SK-N-SH treated with all-trans-retinoic acid at 6 μM for 48 hours (cell line): ENCODE results near the gene GALNT1.

Experiments
- ATAC-seq: fragments of 200-7000 bp; cut with Tn5 transposase; 3 replicates; pipeline ENCODE4 v1.9.1; 2020; ENCODE audit warnings: mild to moderate bottlenecking, moderate library complexity
- ARNTL ChIP-seq: fragments of 450-650 bp; formaldehyde crosslinking; IDR thresholded peaks from 2 replicates; pipeline ENCODE4 v1.5.0; 2020; ENCODE audit warnings: low read depth, mild to moderate bottlenecking, moderate library complexity, borderline replicate concordance
- BACH2 ChIP-seq: fragments of 250-450 bp; sonication (Bioruptor Pico); IDR thresholded peaks from 2 replicates; pipeline ENCODE4 v1.9.0; 2021; ENCODE audit warnings: mild to moderate bottlenecking, borderline replicate concordance
- CREB5 ChIP-seq: fragments of 250-450 bp; sonication (Bioruptor Pico); IDR thresholded peaks from 2 replicates; pipeline ENCODE4 v1.5.1; 2020; ENCODE audit warnings: low read depth, mild to moderate bottlenecking, moderate library complexity
- CSDC2 ChIP-seq: fragments of 250-450 bp; sonication (Bioruptor Pico); IDR thresholded peaks from 2 replicates; pipeline ENCODE4 v1.5.0; 2020; ENCODE audit warnings: mild to moderate bottlenecking, moderate library complexity
- ESRRG ChIP-seq: fragments of 250-450 bp; sonication (Bioruptor Pico); IDR thresholded peaks from 2 replicates; pipeline ENCODE4 v1.6.1; 2021; ENCODE audit warnings: mild to moderate bottlenecking
- GLIS3 ChIP-seq: fragments of 250-450 bp; sonication (Bioruptor Pico); IDR thresholded peaks from 2 replicates; pipeline ENCODE4 v1.5.0; 2020; ENCODE audit warnings: mild to moderate bottlenecking, moderate library complexity
- ISL1 ChIP-seq: fragments of 250-450 bp; sonication (Bioruptor Pico); IDR thresholded peaks from 2 replicates; pipeline ENCODE4 v2.1.2; 2022; ENCODE audit warnings: mild to moderate bottlenecking, moderate library complexity
- OSR1 ChIP-seq: fragments of 250-450 bp; sonication (Bioruptor Pico); IDR thresholded peaks from 2 replicates; pipeline ENCODE4 v1.8.0; 2022; ENCODE audit warnings: moderate library complexity, mild to moderate bottlenecking, inconsistent platforms
- PATZ1 ChIP-seq: fragments of 250-450 bp; sonication (Bioruptor Pico); IDR thresholded peaks from 2 replicates; pipeline ENCODE4 v1.8.0; 2020; ENCODE audit warnings: mild to moderate bottlenecking, moderate library complexity, borderline replicate concordance
- PPARA ChIP-seq: fragments of 250-450 bp; sonication (Bioruptor Pico); IDR thresholded peaks from 2 replicates; pipeline ENCODE4 v1.5.0; 2020; ENCODE audit warnings: mild to moderate bottlenecking, borderline replicate concordance
- RARB ChIP-seq: fragments of 250-450 bp; sonication (Bioruptor Pico); IDR thresholded peaks from 2 replicates; pipeline ENCODE4 v1.8.0; 2021; ENCODE audit warnings: mild to moderate bottlenecking, moderate library complexity
- SNAI2 ChIP-seq: fragments of 250-450 bp; sonication (Bioruptor Pico); IDR thresholded peaks from 2 replicates; pipeline ENCODE4 v1.5.0; 2020; ENCODE audit warnings: mild to moderate bottlenecking, moderate library complexity
- TCF4 ChIP-seq: fragments of 250-450 bp; sonication (Bioruptor Pico); IDR thresholded peaks from 2 replicates; pipeline ENCODE4 v1.8.0; 2021; ENCODE audit warnings: mild to moderate bottlenecking, moderate library complexity, borderline replicate concordance
- ZC3H10 ChIP-seq: fragments of 250-450 bp; sonication (Bioruptor Pico); IDR thresholded peaks from 2 replicates; pipeline ENCODE4 v1.5.1; 2021; ENCODE audit warnings: mild to moderate bottlenecking, moderate library complexity
- ZFP3 ChIP-seq: fragments of 250-450 bp; sonication (Bioruptor Pico); IDR thresholded peaks from 2 replicates; pipeline ENCODE4 v1.5.0; 2020; ENCODE audit warnings: mild to moderate bottlenecking, moderate library complexity
- ZFP30 ChIP-seq: fragments of 450-650 bp; formaldehyde crosslinking; IDR thresholded peaks from 2 replicates; pipeline ENCODE4 v1.5.0; 2022; ENCODE audit warnings: mild to moderate bottlenecking, moderate library complexity
- ZNF70 ChIP-seq: fragments of 450-650 bp; formaldehyde crosslinking; IDR thresholded peaks from 2 replicates; pipeline ENCODE4 v1.5.0; 2020; ENCODE audit warnings: mild to moderate bottlenecking, moderate library complexity
- ZNF8 ChIP-seq: fragments of 450-650 bp; formaldehyde crosslinking; IDR thresholded peaks from 2 replicates; pipeline ENCODE4 v1.5.0; 2020; ENCODE audit warnings: mild to moderate bottlenecking, moderate library complexity
- TF ChIP-seq, protein P1 (sequence below): fragments of 250-450 bp; sonication (Bioruptor Pico); IDR thresholded peaks from 2 replicates; pipeline ENCODE4 v1.8.0; 2021; ENCODE audit warnings: low read depth, mild to moderate bottlenecking, moderate library complexity, borderline replicate concordance
- TF ChIP-seq, protein P2 (sequence below): fragments of 250-450 bp; sonication (Bioruptor Pico); IDR thresholded peaks from 2 replicates; pipeline ENCODE4 v1.5.0; 2020; ENCODE audit warnings: mild to moderate bottlenecking, moderate library complexity
- TF ChIP-seq, protein P3 (sequence below): fragments of 250-450 bp; sonication (Bioruptor Pico); IDR thresholded peaks from 2 replicates; pipeline ENCODE4 v1.5.1; 2021; ENCODE audit warnings: mild to moderate bottlenecking, moderate library complexity

The GALNT1 gene

DNA sequence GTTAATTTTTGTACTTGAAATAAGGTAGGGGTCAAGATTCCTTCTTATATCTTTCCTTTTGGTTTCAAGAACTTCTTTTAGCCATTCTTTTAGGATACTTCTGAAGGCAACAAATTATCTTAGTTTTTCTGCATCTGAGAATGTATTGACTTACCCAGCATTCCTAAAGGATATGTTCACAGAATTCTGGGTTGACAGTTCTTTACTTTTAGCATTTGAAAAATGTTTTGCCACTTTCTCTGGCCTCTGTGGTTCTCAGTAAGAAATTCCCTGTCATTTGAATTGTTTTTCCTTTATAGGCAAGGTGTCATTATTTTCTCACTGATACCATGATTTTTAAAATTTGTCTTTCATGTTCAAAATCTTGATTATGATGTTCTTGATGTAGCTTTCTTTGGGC, 162.4 kb downstream of the GALNT1 start:
- no peak for ATAC-seq
- TF ChIP-seq ZC3H10, result no peak
- no peak for TF ChIP-seq ESRRG (CRISPR knock-in tag)
- no peak for TF ChIP-seq GLIS3
- TF ChIP-seq, protein P1, sequence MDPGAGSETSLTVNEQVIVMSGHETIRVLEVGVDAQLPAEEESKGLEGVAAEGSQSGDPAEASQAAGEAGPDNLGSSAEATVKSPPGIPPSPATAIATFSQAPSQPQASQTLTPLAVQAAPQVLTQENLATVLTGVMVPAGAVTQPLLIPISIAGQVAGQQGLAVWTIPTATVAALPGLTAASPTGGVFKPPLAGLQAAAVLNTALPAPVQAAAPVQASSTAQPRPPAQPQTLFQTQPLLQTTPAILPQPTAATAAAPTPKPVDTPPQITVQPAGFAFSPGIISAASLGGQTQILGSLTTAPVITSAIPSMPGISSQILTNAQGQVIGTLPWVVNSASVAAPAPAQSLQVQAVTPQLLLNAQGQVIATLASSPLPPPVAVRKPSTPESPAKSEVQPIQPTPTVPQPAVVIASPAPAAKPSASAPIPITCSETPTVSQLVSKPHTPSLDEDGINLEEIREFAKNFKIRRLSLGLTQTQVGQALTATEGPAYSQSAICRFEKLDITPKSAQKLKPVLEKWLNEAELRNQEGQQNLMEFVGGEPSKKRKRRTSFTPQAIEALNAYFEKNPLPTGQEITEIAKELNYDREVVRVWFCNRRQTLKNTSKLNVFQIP, result no peak
- no peak for TF ChIP-seq BACH2 (CRISPR knock-in tag)
- no peak for TF ChIP-seq ZNF70 (CRISPR knock-in tag)
- no peak for TF ChIP-seq CSDC2 (CRISPR knock-in tag)
- TF ChIP-seq ZNF8 (CRISPR knock-in tag), result no peak
- TF ChIP-seq ISL1 (CRISPR knock-in tag), result no peak
- TF ChIP-seq OSR1 (CRISPR knock-in tag), result no peak
- TF ChIP-seq ARNTL (CRISPR knock-in tag), result no peak
- TF ChIP-seq PATZ1 (CRISPR knock-in tag), result no peak
- TF ChIP-seq, protein P2, sequence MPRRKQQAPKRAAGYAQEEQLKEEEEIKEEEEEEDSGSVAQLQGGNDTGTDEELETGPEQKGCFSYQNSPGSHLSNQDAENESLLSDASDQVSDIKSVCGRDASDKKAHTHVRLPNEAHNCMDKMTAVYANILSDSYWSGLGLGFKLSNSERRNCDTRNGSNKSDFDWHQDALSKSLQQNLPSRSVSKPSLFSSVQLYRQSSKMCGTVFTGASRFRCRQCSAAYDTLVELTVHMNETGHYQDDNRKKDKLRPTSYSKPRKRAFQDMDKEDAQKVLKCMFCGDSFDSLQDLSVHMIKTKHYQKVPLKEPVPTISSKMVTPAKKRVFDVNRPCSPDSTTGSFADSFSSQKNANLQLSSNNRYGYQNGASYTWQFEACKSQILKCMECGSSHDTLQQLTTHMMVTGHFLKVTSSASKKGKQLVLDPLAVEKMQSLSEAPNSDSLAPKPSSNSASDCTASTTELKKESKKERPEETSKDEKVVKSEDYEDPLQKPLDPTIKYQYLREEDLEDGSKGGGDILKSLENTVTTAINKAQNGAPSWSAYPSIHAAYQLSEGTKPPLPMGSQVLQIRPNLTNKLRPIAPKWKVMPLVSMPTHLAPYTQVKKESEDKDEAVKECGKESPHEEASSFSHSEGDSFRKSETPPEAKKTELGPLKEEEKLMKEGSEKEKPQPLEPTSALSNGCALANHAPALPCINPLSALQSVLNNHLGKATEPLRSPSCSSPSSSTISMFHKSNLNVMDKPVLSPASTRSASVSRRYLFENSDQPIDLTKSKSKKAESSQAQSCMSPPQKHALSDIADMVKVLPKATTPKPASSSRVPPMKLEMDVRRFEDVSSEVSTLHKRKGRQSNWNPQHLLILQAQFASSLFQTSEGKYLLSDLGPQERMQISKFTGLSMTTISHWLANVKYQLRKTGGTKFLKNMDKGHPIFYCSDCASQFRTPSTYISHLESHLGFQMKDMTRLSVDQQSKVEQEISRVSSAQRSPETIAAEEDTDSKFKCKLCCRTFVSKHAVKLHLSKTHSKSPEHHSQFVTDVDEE (CRISPR knock-in tag), result no peak
- no peak for TF ChIP-seq ZFP3 (CRISPR knock-in tag)
- TF ChIP-seq, protein P3, sequence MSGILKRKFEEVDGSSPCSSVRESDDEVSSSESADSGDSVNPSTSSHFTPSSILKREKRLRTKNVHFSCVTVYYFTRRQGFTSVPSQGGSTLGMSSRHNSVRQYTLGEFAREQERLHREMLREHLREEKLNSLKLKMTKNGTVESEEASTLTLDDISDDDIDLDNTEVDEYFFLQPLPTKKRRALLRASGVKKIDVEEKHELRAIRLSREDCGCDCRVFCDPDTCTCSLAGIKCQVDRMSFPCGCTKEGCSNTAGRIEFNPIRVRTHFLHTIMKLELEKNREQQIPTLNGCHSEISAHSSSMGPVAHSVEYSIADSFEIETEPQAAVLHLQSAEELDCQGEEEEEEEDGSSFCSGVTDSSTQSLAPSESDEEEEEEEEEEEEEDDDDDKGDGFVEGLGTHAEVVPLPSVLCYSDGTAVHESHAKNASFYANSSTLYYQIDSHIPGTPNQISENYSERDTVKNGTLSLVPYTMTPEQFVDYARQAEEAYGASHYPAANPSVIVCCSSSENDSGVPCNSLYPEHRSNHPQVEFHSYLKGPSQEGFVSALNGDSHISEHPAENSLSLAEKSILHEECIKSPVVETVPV (CRISPR knock-in tag), result no peak
- TF ChIP-seq ZFP30, result no peak
- TF ChIP-seq RARB (CRISPR knock-in tag), result no peak
- TF ChIP-seq TCF4 (CRISPR knock-in tag), result no peak

DNA sequence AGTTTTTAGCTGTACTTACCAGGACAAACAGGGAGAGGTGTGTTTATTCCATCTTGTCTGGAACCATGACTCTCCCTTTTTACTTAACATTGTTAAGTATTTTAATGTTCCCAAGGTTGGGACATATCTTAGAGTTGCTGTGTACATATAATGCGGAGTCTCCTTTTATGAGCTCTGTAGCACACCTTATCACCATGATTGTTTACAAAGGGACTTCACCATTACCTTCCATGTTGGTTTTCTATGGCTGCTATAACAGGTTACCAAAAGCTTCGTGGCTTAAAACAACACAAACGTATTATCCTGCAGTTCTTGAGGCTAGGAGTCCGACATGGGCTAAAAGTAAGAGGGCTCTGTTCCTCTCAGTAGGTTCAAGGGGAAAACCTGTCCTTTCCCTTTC, 164.3 kb downstream of the GALNT1 start:
- no peak for TF ChIP-seq ZFP30
- TF ChIP-seq, protein P3 (CRISPR knock-in tag), result no peak
- no peak for TF ChIP-seq OSR1 (CRISPR knock-in tag)
- no peak for TF ChIP-seq CSDC2 (CRISPR knock-in tag)
- no peak for TF ChIP-seq GLIS3
- no peak for TF ChIP-seq RARB (CRISPR knock-in tag)
- TF ChIP-seq ZNF70 (CRISPR knock-in tag), result no peak
- no peak for TF ChIP-seq CREB5
- TF ChIP-seq BACH2 (CRISPR knock-in tag), result no peak
- no peak for TF ChIP-seq ISL1 (CRISPR knock-in tag)
- no peak for TF ChIP-seq PPARA (CRISPR knock-in tag)
- TF ChIP-seq ZC3H10, result no peak
- no peak for TF ChIP-seq ZFP3 (CRISPR knock-in tag)
- no peak for TF ChIP-seq SNAI2 (CRISPR knock-in tag)
- ATAC-seq, result no peak
